IMR-90 (cell line): ENCODE results near the gene NOL12.

Experiments used
- MAFK ChIP-seq: IDR thresholded peaks from 2 replicates; pipeline ENCODE4 v1.6.1; 2012; ENCODE audit warnings: low read depth, low read length, improper control_type of control experiment
- NFE2L2 ChIP-seq: fragments of 150-350 bp; IDR thresholded peaks from 2 replicates; pipeline ENCODE4 v1.6.1; 2016; ENCODE audit warnings: low read depth, mild to moderate bottlenecking, low read length
- POLR2A ChIP-seq: IDR thresholded peaks from 2 replicates; pipeline ENCODE4 v1.6.1; 2012; ENCODE audit warnings: mild to moderate bottlenecking, low read depth, low read length
- RFX5 ChIP-seq: IDR thresholded peaks from 2 replicates; pipeline ENCODE4 v1.8.0; 2012; ENCODE audit warnings: low read depth, mild to moderate bottlenecking, low read length, moderate library complexity
- SMC3 ChIP-seq: fragments of 150-350 bp; IDR thresholded peaks from 2 replicates; pipeline ENCODE4 v1.6.1; 2016; ENCODE audit warnings: low read depth, mild to moderate bottlenecking, antibody characterized with exemption, low read length, moderate library complexity
- TF ChIP-seq, protein P1 (sequence below): conservative IDR thresholded peaks from 2 replicates; pipeline ENCODE4 v1.5.1; 2012; ENCODE audit warnings: mild to moderate bottlenecking, low read depth, low read length, improper control_type of control experiment
- TF ChIP-seq, protein P2 (sequence below): fragments of 150-350 bp; IDR thresholded peaks from 2 replicates; pipeline ENCODE4 v1.6.1; 2016; ENCODE audit warnings: low read depth, mild to moderate bottlenecking, low read length, moderate library complexity, borderline replicate concordance
- TF ChIP-seq, protein P3 (sequence below): fragments of 150-350 bp; IDR thresholded peaks from 2 replicates; pipeline ENCODE4 v1.6.1; 2017; ENCODE audit warnings: mild to moderate bottlenecking, antibody characterized with exemption, low read length, low read depth

DNA sequence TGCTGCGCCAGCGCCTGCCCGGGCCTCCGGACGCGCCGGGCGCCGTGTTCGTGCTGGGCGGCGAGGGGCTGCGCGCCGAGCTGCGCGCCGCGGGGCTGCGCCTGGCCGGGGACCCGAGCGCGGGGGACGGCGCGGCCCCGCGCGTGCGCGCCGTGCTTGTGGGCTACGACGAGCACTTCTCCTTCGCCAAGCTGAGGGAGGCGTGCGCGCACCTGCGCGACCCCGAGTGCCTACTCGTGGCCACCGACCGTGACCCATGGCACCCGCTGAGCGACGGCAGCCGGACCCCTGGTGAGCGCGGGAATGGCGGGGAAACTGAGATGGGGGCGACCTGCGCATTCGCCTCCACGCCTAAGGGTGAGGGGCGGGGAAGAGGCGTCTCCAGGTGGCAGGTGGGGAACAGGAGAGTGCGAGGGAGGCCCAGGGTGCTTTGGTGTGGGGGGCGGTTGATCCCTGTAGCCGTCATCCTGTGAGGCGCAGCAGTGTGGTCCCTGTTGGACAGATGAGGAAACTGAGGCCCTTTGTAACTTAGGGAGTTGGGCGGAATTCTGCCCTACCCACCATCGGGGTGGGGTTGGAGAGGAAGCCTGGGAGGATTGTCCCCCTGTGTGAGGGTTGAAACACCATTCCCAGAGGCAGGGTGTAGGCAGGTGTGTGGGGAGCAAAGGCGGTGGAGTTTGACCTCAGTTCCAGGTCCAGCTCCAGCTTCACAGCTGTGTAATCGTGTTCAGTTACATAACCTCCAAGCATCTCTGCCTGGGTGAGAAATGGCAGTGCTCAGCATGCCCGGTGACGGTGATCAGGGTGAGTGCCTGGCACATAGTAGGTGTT, 26.9 kb upstream of the NOL12 start:
- TF ChIP-seq, protein P1, sequence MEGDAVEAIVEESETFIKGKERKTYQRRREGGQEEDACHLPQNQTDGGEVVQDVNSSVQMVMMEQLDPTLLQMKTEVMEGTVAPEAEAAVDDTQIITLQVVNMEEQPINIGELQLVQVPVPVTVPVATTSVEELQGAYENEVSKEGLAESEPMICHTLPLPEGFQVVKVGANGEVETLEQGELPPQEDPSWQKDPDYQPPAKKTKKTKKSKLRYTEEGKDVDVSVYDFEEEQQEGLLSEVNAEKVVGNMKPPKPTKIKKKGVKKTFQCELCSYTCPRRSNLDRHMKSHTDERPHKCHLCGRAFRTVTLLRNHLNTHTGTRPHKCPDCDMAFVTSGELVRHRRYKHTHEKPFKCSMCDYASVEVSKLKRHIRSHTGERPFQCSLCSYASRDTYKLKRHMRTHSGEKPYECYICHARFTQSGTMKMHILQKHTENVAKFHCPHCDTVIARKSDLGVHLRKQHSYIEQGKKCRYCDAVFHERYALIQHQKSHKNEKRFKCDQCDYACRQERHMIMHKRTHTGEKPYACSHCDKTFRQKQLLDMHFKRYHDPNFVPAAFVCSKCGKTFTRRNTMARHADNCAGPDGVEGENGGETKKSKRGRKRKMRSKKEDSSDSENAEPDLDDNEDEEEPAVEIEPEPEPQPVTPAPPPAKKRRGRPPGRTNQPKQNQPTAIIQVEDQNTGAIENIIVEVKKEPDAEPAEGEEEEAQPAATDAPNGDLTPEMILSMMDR: no peak
- TF ChIP-seq POLR2A: no peak
- TF ChIP-seq MAFK: no peak
- TF ChIP-seq, protein P2, sequence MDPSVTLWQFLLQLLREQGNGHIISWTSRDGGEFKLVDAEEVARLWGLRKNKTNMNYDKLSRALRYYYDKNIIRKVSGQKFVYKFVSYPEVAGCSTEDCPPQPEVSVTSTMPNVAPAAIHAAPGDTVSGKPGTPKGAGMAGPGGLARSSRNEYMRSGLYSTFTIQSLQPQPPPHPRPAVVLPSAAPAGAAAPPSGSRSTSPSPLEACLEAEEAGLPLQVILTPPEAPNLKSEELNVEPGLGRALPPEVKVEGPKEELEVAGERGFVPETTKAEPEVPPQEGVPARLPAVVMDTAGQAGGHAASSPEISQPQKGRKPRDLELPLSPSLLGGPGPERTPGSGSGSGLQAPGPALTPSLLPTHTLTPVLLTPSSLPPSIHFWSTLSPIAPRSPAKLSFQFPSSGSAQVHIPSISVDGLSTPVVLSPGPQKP: no peak
- TF ChIP-seq SMC3: no peak
- TF ChIP-seq NFE2L2: no peak
- TF ChIP-seq RFX5: no peak
- TF ChIP-seq, protein P3, sequence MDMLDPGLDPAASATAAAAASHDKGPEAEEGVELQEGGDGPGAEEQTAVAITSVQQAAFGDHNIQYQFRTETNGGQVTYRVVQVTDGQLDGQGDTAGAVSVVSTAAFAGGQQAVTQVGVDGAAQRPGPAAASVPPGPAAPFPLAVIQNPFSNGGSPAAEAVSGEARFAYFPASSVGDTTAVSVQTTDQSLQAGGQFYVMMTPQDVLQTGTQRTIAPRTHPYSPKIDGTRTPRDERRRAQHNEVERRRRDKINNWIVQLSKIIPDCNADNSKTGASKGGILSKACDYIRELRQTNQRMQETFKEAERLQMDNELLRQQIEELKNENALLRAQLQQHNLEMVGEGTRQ: no peak
